GM21390 (cell line): ENCODE results near the gene OR7C2.

ENCODE experiments used
- ATAC-seq: cut with Tn5 transposase; IDR thresholded peaks from one replicate; pipeline ENCODE4 v1.9.1; 2021; ENCODE audit not compliant: unreplicated experiment

Gene OR7C2

DNA sequence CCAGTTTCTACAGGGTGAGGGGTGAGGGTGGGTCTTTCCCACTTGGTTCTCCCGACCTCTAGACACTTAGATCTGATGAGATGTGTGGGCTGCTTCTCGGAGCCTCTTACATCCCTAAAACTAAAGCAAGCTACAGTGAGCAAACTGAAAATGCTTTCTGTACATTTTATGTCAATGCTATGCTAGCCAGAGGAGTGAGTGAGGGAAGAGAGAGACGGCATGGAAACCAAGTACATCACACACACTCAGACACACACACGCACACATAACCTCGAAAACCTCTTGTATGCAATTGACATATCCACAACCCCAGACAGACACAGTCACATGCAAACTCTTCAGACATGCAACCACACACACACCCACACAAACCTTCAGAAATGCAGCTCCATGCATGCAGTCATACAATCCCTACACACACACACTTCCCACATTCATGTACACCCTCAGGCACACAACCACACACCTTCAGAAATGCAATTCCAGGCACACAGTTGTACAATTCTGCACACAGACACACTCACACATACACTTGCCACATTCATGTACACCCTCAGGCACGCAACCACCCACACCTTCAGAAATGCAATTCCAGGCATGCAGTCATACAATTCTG is 37.0 kb downstream of the OR7C2 start:
- no peak for ATAC-seq

DNA sequence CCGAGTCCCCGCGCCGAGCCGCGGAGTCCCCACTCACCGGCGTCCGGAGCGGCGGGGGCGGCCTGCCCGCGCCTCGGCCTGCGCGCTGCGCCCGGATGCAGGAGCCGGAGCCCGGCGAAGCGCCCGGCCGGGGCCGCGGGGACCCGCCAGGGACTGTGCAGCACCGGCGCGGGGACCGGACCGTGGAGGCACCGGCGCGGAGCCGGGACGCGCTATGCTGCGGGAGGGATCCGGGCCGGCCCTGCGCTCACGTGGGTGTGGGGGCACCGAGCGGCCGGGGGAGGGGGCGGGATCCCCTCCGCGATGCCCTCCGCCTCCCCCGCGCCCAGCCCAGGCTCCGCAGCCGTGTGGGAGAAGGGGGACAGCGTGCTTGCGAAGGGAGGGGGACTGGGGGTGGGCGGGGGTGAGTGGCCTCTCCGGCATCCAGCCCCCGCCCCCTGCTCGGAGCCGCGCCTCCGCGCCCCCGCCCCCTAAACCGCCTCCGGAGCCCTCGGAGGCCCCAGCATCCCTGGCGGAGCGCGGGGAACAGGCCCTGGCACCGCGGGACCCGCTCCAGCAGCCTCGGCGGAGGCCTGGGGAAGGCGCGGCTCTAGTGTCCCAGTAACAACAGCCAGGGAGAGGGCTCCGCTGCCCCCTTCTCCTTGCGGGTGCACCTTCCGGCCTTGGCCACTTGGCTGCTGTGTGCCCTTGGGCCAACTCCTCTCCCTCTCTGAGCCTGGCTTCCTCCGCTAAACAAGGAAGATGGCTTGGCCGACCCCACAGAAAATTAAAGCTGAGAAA is 38.4 kb downstream of the OR7C2 start, which contains the start of gene SLC1A6:
TSS of gene SLC1A6 (minus strand) at position 389 of the 780 bp plus-strand sequence. CDS start 6,954 bp downstream, outside the sequence.
- ATAC-seq, result no peak

DNA sequence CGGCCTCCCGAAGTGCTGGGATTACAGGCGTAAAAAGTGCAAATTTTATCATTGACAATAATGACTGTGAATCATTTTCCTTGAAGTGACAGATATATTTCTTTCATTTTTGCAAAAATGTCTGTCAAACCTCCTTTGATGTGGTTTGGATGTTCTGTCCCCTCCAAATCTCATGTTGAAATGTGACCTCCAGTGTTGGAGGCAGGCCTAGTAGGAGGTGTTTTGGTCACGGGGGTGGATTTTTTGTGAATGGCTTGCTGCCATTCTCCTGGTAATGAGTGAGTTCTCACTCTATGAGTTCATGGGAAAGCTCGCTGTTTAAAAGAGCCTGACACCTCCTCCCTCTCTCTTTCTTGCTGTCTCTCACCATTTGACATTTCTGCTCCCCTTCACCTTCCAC is 43.8 kb downstream of the OR7C2 start:
- ATAC-seq, result no peak
